Activated CD8-positive, alpha-beta memory T cell treated with anti-CD3 and anti-CD28 coated beads, Interleukin-2, amount 50 U/mL, for 48 hours (primary cell): Measurements from ENCODE around the gene IGSF10.

Experiments used
- DNase-seq: peaks from one replicate; pipeline ENCODE4 v3.0.0-alpha.2; 2020

IGSF10 gene

DNA sequence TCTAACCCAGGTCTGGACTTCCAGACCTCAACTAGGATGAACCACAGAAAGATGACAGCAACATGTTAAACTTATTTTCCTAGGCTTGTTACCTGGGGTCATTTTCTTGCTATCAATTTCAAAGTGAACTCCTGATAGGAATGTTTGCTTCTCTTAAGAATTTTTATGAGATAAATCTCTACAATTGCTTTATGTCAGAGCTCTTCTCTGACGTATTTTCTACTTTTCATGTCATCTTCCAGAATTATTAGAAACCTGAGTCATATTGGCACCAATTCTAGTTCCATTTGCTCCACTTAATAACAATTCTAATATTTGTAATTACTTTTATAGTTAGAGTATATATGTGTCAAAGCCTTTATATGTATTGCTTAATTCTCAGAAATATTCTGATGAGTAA is 2.1 kb upstream of the IGSF10 start:
- DNase-seq = no peak

GRCh38 chr3:151462278-151462780 is 1.5 kb upstream of the IGSF10 start:
- no peak for DNase-seq

DNA sequence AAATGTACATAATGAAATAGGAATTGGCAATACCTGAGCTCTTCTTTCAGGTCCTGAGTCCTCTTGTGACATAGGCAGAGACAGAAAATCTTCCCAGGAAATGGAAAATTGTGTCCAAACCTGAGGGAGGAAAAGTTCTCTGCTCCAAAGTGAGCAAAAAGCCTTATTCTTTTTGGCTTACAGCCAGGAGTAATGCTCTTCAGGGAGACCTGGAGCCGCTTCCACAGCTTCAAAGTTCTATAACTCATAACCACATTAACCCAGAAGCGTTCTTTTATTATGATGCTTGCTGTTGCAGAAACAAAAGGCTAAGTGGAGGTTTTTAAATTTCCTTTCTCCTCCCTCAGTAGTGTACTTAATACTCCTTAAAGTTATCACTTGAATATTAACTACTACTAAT is 633 bp downstream of the IGSF10 start:
- DNase-seq = no peak

DNA sequence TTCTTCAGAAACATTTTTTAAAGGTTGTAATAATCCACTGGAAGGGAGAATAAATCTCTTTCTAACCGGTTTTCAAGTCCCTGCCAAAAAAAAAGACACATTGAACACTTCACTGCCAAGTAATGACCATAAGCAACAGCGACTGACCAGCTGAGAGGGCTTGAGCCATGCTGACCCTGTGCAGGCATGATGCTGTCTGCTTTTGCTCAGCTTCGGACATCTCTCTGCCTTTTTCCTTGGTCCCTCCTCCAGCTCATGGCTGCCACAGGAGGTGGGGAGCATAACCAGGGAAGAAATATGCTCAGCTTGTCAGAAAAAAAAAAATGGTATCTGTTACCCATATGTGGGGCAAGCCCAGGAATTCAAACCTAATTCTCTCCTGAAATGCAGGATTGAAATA is 1.5 kb downstream of the IGSF10 start:
- DNase-seq = no peak

DNA sequence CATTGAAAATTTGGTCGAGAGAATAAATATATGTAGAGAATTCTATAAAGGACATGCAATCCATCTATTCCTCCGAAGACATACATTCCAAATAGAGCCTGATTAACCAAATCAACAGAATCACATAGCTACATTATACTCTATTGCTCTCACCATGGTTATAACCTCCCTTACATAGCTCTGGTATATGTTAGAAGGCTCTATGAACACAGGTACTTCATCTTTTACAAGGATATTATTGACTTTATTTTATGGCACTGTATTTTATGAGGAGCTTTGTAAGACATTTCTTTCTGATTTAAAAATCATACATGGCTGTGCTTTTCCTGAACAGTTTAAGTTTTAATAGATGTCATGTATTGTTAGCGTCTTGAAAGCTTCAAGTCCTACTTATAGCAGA is 4.8 kb downstream of the IGSF10 start:
- DNase-seq = no peak

DNA sequence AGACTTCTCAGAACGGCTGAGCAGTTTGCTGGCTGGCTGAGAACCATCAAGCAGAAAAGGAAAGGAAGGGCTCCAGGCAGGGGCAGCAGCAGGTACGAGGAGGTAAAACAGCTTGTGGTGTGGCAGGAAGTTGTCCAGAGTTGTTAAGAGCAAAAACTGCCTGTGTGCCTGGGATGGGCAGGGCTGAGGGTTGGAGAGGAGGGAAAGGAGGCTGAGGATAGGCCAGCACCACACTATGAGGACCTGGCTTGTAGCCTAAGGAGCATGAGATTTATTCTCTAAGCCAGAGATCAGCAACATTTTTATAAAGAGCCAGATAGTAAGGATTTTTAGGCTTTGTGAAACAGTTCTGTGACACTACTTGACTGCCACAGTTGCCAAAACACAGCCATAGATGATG is 8.0 kb downstream of the IGSF10 start:
- DNase-seq = no peak

- no peak for DNase-seq
Observed at GRCh38 chr3:151452368-151452767, 8.5 kb downstream of the IGSF10 start.

DNA sequence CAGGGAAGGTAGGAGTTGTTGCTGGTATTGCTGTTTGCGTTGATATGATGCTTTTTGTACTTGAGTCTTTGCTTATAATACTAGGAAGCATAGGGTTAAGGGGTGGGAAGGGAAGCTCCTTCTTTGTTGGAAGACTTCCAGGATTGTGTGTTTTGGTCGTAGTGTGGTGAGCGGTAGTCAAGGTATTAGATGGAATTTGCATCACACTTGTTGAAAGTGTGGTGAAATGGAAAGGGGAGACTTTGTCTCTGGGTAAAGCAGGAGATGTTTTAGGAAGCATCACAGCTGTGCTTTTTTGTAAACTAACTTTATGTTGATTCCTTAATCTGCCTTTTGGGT is 14.9 kb downstream of the IGSF10 start:
- DNase-seq = no peak

- DNase-seq = no peak
Observed at GRCh38 chr3:151445273-151446001, 15.4 kb downstream of the IGSF10 start.

- no peak for DNase-seq
Observed at GRCh38 chr3:151443583-151443982, 17.3 kb downstream of the IGSF10 start.

DNA sequence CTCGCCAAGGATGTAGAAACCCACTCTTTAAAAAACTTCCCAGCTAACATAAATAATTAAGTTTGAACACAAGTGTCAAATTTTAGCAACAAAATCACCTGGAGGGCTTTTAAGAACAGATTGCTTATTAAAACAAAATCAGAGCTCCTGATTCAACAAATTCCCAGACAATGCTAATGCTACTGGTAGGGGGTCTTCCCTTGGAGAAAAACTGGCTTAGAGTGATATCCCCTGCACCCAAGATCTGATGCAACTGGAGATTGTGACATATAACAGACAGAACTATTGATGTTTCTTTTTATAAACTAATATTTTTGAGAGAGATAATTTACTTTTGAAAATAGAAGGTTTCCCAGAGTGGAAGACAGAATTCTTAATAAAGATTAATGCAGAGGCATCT is 19.9 kb downstream of the IGSF10 start:
- DNase-seq = no peak

DNA sequence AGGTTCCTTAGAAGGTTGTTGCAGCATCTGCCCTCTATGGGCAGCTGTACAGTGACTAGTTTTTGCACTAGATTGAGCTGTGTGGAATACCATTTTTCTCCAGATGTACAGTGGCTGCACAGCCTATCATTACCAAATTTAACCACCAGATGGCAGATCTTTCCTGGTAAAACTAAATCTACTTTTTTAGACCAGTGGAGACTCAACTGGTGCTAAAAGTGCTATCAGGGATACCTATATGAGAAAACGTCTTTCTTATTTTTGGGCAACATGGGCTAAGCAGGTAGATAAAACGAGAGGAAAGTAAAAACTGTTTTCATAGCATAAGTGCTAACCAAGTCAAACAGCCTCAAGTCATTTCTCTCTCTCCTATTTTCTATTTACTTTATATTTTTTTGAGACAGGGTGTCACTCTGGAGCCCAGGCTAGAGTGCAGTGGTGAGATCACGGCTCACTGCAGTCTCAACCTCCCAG is 21.2 kb downstream of the IGSF10 start:
- DNase-seq = no peak

- no peak for DNase-seq
Observed at GRCh38 chr3:151437906-151438305, 23.0 kb downstream of the IGSF10 start.

GRCh38 chr3:151436675-151437446 is 24.0 kb downstream of the IGSF10 start:
- DNase-seq = no peak

- no peak for DNase-seq
Observed at GRCh38 chr3:151434151-151434890, 26.5 kb downstream of the IGSF10 start.

DNA sequence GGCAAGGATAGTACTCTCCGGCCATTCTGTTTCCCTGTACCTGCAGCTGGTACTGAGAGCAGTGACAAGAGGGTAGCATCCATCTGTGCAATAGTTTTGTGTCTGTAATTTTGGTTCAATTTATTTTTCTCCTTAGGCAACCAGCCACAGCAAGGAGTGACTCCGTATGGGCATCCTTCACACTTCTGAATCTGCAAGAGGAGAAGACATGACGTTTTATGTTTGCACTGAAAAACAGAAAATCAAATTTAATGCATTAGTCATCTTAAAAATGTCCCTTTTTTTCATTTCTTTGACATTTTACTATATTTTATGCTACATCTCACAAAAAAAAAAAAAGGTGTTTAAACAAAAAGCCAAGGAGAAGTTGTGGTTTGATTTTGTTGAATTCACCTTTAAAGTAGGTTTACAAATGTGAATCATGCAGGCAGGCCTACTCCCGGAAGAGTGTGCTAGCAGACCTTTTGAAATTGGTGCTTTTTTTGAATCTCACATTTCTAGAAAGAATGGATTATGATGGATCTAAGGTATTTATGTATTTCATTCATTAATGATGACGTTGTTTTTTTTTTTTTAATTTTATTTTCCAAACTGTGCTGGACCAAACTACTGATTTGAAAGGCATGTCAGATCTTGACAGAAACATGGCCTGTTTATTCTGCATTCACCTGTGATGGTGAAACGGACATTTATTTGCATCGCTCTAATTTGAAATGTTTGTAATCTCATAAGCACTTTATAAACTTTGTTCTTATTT is 28.1 kb downstream of the IGSF10 start:
- DNase-seq = no peak

DNA sequence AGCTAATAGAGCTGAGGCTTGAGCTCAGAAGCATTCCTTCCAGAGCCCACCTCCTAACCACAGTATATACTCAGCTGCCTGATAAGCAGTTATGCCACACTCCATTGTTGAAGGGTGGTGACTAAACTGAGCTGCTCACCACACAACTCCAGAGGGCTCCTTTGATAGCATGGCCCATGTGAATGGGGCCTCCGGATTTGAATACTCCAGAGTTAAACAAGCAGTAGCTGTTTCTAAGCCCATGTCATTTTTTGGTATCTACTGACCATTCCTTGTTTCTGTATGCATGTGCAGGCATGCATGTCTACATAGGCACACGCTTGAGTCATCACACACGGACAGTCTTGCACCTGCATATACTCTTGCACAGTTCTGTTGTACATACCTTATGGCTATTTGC is 28.9 kb downstream of the IGSF10 start:
- no peak for DNase-seq

DNA sequence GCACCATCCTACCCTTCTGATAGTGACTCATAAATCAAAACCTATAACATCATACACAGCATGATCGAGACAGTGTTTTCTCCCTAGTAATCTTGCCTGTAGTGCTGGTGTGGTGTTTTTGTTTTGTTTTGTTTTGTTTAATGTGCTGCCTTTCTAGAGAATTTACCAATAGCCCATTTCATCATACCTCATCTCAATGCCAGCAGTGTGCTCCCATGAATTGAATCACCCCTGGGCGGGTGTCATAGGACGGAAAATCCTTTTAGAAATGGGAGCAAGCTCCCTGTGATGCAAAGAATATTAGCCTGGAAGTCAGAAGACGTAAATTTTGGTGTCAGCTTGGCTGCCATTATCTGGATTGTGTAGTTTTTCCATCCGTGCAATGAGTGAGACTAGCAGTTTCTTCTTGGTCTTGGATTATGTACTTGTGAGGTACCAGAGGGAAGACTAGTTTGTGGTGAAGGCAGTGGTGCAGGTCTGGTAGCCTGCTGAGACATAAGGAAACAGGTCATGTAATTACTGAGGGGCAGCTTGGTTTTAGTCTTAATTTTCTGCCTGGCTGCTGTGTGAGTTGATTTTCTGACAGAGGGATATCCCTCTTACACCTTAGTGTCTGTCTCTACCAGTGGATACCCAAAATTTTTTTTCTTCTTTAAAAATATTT is 29.9 kb downstream of the IGSF10 start:
- DNase-seq = no peak

- no peak for DNase-seq
Observed at GRCh38 chr3:151428386-151428785, 32.5 kb downstream of the IGSF10 start.

DNA sequence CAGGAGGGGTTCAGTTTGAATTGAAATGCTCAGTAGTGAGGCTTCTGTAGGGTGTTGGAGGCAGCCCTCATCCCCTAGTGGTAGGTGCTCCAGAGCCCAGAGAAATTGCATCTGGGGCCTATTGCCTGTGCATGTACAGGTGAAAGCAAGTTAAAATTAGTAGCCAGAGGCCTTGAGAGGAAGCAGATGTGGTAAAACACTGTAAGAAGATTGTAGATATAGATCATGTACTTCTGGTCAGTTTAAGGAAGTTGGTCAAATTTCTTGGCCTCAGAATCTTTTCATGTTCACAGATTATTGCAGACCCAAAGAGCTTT is 34.6 kb downstream of the IGSF10 start:
- no peak for DNase-seq

DNA sequence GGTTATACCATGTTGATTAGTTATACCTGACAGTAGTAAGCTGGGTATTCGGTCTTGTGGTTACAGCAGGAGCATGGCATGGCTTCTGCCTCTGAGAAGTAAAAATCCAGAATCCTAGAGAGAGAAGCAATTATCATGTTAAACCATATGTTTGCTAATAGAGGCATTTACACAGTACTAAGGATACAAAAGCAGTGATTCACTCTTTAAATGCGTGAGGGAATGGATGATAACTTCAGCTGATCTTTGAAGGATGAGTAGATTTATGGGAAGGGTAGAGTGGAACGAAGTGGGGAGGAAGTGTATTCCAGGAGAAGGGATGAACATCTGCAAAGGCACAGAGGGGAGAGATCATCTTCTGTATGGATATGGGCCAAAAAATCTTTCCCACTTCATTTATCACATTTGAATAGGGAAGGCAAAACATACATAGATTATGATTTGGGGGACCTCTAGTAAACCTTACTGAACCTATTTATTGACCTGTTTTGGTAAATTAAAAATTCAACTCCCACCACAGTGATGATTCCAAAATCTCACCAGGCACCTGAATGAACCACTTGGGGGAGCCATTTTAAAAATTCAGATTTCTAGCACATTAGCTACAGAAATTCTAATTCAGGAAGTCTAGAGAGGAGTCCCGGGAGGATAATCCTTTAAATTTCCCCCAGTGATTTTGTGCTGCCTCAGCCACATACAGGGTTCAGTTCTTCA is 35.1 kb downstream of the IGSF10 start:
- no peak for DNase-seq

DNA sequence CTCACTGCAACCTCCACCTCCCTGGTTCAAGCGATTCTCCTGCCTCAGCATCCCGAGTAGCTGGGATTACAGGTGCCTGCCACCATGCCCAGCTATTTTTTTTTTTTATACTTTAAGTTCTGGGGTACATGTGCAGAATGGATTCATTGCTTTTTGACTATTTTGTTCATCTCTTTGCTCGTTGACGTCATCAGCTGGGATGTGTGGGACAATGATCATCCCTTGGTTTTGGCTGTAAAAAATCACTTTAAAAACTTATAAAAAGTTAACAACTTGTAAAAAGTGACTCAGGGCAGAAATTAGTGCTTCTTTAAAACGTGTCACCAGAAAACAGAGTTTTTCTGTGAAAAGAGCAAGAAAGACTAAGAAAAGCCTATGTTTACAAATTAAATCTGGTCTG is 37.8 kb downstream of the IGSF10 start:
- DNase-seq = no peak
